Fibroblast of peridontal ligament (primary cell): Measurements from ENCODE around the gene ZNF311.
"Not testable (repeated sequence)": the region's sequence is repeated elsewhere in the genome, so short reads cannot be mapped to it uniquely, and the experiment has no call there.

Experiments
- DNase-seq: peaks from one replicate; pipeline ENCODE4 v3.0.0-alpha.2; 2010; ENCODE audit errors: extremely low read depth

The ZNF311 gene

DNA sequence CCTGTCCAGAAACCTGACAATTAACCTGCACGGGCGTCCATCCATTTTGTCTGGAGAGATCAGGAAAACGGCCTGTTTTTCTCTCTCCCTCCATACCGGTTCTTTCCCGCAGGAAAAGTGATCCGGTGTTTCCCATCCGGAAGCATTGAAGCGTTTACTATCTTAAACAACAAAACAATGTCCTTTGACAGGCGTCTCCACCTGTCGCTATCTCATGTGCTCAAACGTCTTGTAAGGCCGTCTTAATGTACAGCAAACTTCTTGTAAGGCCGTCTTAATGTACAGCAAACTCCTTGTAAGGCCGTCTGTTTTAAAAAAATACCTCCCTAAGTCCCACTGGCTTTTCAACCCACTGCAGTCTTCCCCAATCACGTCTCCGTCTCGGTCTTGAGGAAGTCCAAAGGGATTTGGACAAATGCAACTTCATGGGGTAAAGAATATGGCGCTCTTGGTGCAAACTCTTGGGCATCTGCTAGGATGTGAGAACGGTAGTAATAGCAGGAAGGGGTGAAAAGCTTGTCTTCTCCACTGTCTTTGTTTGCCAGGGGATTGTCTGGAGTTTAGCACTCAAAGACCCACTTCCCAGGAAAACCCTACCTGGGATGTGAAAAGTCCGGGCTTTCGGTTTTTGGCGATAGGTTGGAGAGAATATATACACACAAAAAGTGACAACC, 51.4 kb downstream of the ZNF311 start:
- DNase-seq: peak; percentile 25

DNA sequence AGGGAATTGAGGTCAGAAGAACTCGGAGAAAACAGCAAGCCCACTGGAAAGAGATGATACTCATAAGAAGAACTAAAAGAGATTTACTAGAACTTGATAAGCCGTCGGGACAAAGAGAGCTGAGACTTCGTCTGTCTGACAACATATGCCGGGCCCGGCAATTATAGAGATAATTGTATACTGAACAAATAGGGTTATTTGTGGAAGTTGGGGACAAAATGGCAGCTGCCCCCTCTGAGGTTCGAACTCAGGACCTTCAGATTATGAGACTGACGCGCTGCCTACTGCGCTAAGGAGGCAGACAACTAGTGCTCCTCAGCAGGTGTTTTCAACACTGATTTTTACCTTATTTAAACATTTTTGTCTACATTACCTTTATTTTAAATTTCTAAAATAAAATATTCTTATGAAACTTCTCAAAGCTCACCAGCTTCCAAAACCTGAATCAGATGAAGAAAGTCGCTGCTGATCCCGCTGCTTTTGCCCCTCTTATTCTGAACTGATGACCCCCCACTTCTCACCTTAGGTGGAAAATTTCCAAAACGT, 52.0 kb downstream of the ZNF311 start:
- DNase-seq: peak; percentile 74

DNA sequence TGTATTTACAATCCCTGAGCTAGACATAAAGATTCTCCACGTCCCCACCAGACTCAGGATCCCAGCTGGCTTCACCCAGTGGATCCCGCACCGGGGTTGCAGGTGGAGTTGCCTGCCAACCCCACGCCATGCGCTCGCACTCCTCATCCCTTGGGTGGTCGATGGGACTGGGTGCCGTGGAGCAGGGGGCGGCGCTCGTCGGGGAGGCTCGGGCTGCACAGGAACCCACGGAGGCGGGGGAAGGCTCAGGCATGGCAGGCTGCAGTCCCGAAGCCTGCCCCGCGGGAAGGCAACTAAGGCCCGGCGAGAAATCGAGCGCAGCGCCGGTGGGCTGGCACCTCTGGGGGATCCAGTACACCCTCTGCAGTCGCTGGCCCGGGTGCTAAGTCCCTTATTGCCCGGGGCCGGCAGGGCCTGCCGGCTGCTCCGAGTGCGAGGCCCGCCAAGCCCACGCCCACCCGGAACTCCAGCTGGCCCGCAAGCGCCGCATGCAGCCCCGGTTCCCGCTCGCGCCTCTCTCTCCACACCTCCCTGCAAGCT, 55.4 kb downstream of the ZNF311 start:
- DNase-seq: not testable (repeated sequence)

DNA sequence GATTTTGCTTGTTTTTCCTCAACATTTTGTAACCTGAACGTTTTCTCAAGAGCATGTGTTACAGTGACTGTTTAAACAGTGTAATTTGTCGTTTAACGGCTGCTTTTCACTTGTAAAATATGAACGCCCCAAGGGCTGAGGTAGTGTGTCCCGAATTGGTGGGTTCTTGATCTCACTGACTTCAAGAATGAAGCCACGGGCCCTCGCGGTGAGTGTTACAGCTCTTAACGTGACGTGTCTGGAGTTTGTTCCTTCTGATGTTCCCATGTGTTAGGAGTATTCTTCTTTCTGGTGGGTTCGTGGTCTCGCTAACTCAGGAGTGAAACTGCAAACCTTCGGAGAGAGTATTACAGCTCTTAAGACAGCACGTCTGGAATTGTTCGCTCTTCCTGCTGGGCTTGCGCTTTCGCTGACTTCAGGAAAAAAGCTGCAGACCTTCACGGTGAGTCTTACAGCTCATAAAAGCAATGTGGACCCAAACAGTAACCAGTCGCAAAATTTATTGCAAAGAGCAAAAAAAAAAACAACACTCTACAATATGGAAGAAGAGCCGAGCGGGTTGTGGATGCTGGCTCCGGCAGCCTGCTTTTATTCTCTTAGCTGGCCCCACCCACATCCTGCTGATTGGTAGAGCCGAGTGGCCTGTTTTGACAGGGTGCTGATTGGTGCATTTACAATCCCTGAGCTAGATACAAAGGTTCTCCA, 56.2 kb downstream of the ZNF311 start:
- DNase-seq: no peak

DNA sequence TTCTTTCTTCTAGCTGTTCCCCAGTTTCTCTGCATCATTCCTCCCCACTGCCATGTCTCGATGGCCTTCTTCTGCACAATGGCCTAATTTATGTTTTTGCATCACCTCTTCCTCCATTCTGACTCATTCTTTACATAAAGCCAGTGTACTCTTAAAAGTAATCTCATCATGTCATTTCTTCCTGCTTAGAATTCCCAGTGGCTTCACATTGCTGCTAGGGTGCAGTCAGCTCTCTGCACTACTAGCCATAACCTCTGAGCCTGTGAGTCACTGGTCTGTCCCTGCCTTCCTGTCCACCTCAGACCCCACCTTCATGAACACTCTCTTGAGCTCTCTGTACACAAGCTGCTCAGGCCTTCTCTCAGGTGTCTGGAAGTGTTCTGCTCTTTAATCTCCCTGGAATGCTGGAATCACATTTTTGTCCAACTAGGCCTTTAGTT, 57.3 kb downstream of the ZNF311 start:
- no peak for DNase-seq

DNA sequence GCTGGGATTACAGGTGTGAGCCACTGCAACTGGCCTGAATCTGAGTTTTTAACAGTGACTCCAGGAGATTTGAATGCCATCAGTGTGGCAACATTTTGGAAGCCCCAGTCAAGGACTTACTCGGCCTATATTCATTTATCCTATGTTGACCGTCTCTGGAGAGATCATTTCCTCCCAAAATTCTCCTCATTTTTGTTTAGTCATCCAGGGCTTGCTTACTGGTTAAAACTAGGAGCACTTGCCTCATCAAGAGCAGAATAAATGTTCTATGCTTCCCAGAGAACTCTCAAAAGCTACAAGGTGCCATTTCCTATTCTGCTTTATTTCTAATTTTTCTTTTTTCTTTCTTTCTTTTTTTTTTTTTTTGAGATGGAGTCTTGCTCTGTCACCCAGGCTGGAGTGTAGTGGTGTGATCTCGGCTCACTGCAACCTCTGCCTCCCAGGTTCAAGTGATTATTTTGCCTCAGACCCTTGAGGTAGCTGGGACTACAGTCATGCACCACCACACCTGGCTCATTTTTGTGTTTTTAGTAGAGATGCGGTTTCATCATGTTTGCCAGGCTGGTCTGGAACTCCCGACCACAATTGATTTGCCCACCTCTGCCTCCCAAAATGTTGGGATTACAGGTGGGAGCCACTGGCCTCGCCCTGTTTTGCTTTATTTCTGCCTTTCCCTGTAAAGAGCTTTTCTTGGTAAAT, 57.9 kb downstream of the ZNF311 start:
- DNase-seq: no peak

DNA sequence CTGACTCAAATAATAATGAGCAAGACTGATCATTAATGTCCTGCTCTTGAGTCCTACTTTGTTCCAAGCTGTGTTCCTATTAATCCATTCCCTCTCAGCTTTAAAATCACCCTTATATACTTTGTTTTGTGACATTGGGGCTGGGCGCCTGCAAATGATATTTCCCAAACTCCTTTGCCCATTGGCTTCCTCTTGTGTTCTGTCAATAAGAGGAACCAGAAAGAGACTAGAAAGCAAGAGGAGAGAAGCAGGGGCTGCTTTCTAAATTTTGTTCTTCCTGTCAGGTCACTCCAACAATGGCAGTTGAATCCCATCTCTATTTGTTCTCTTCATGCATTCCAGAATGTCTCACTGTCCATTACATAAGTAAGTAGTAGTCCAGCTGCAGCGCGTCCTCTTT, 59.8 kb downstream of the ZNF311 start:
- no peak for DNase-seq
